ENCODE data around the gene TWIST2.

DNA sequence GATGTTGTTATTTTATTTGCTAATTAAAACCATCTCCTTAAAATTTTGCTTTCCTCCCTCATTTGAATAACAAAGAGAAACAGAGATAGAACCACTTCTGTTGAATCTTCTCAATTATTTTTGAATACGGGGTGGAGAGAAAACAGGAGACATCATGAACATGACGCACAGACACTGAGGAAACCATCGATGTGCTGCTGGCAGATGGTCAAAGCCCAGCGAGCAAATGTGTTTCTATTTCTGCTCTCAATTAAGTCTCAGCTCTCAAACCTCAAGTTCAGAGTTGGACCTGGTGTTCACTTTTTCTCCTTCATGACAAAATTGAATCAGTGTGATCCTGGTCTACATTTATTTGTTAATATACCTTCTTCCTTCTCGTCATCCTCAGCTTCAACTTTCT, 36.1 kb upstream of the TWIST2 start:
- TF ChIP-seq POLR2AphosphoS5 (IDR thresholded peaks at IDR 0.05) (no peak), EP300 (conservative IDR thresholded peaks at IDR 0.05; ENCODE audit: poor library complexity, severe bottlenecking) (no peak), RAD21 (conservative IDR thresholded peaks at IDR 0.05) (no peak), EZH2 (IDR thresholded peaks at IDR 0.05; ENCODE audit: borderline replicate concordance, insufficient read depth, low read length, poor library complexity, severe bottlenecking) (no peak)
- TF ChIP-seq, protein P1, sequence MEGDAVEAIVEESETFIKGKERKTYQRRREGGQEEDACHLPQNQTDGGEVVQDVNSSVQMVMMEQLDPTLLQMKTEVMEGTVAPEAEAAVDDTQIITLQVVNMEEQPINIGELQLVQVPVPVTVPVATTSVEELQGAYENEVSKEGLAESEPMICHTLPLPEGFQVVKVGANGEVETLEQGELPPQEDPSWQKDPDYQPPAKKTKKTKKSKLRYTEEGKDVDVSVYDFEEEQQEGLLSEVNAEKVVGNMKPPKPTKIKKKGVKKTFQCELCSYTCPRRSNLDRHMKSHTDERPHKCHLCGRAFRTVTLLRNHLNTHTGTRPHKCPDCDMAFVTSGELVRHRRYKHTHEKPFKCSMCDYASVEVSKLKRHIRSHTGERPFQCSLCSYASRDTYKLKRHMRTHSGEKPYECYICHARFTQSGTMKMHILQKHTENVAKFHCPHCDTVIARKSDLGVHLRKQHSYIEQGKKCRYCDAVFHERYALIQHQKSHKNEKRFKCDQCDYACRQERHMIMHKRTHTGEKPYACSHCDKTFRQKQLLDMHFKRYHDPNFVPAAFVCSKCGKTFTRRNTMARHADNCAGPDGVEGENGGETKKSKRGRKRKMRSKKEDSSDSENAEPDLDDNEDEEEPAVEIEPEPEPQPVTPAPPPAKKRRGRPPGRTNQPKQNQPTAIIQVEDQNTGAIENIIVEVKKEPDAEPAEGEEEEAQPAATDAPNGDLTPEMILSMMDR (IDR thresholded peaks at IDR 0.05; ENCODE audit: poor library complexity, severe bottlenecking), result no peak

Data from neural cell (in vitro differentiated cells).